Esophagus muscularis mucosa (tissue), 2 donors: ENCODE results near the gene DSG4.

Experiments used
- EP300 ChIP-seq: sonication (generic); formaldehyde crosslinking; IDR thresholded peaks from one replicate; pipeline ENCODE4 v1.6.1; 2017; ENCODE audit warnings: antibody characterized with exemption
- POLR2A ChIP-seq: fragments of 450-650 bp; IDR thresholded peaks from one replicate; pipeline ENCODE4 v1.6.1; 2017; ENCODE audit warnings: antibody characterized with exemption, moderate library complexity, mild to moderate bottlenecking, low read depth

- TF ChIP-seq EP300 (no peak), POLR2A (no peak)
Observed at GRCh38 chr18:31401156-31402025, 24.8 kb downstream of the DSG4 start.
